GM18858 (cell line): Measurements from ENCODE around the gene PRKCE.

Source experiments
- ATAC-seq: cut with Tn5 transposase; IDR thresholded peaks from one replicate; pipeline ENCODE4 v1.9.1; 2021; ENCODE audit not compliant: unreplicated experiment

PRKCE gene

GRCh38 chr2:46125798-46126197 is 474.3 kb downstream of the PRKCE start:
- no peak for ATAC-seq

- no peak for ATAC-seq
Measured at GRCh38 chr2:46126571-46126970, 475.1 kb downstream of the PRKCE start.

- ATAC-seq = no peak
Measured at GRCh38 chr2:46127176-46127575, 475.7 kb downstream of the PRKCE start.

GRCh38 chr2:46130511-46130910 is 479.0 kb downstream of the PRKCE start:
- ATAC-seq = no peak

- ATAC-seq = no peak
Measured at GRCh38 chr2:46132996-46133395, 481.5 kb downstream of the PRKCE start.

- no peak for ATAC-seq
Measured at GRCh38 chr2:46134531-46135227, 483.2 kb downstream of the PRKCE start.

- no peak for ATAC-seq
Measured at GRCh38 chr2:46135228-46135855, 483.9 kb downstream of the PRKCE start.

GRCh38 chr2:46135958-46136357 is 484.5 kb downstream of the PRKCE start:
- ATAC-seq = no peak

- no peak for ATAC-seq
Measured at GRCh38 chr2:46136481-46136880, 485.0 kb downstream of the PRKCE start.

GRCh38 chr2:46136953-46137352 is 485.5 kb downstream of the PRKCE start:
- ATAC-seq = no peak

GRCh38 chr2:46142546-46143428 is 491.3 kb downstream of the PRKCE start:
- ATAC-seq = no peak

- ATAC-seq = no peak
Measured at GRCh38 chr2:46143429-46144132, 492.1 kb downstream of the PRKCE start.

- ATAC-seq = no peak
Measured at GRCh38 chr2:46144133-46144800, 492.8 kb downstream of the PRKCE start.

- ATAC-seq = no peak
Measured at GRCh38 chr2:46145017-46145416, 493.5 kb downstream of the PRKCE start.

GRCh38 chr2:46145840-46146239 is 494.4 kb downstream of the PRKCE start:
- no peak for ATAC-seq

- no peak for ATAC-seq
Measured at GRCh38 chr2:46146866-46147502, 495.5 kb downstream of the PRKCE start.

GRCh38 chr2:46147626-46148368 is 496.3 kb downstream of the PRKCE start:
- ATAC-seq = no peak

GRCh38 chr2:46148369-46148736 is 496.9 kb downstream of the PRKCE start:
- no peak for ATAC-seq

GRCh38 chr2:46150445-46150955 is 499.0 kb downstream of the PRKCE start:
- no peak for ATAC-seq
